Endometrium (tissue), 2 donors: ENCODE results near the gene ANO9.
"Not testable (repeated sequence)": the region's sequence is repeated elsewhere in the genome, so short reads cannot be mapped to it uniquely, and the experiment has no call there.

ENCODE experiments used
- FAIRE-seq: peaks from 2 replicates; lab custom pipeline; 2012; peaks lifted over from hg19 to GRCh38; lab: Jason Lieb, UNC
- donor health status: control.
- donor health status: control.

The ANO9 gene

GRCh38 chr11:452203-452744 lies 10.5 kb upstream of the ANO9 start:
- FAIRE-seq = no peak

- no peak for FAIRE-seq
Measured at GRCh38 chr11:451738-452137, 9.9 kb upstream of the ANO9 start.

GRCh38 chr11:450809-451451 lies 9.1 kb upstream of the ANO9 start:
- no peak for FAIRE-seq

- no peak for FAIRE-seq
Measured at GRCh38 chr11:449889-450808, 8.3 kb upstream of the ANO9 start, which contains the start of gene PTDSS2. Gene PTDSS2, plus strand, starts transcription at chr11:450279. Its CDS starts 177 bp downstream, at chr11:450456.

GRCh38 chr11:447923-448731 lies 6.3 kb upstream of the ANO9 start:
- no peak for FAIRE-seq

- FAIRE-seq = no peak
Measured at GRCh38 chr11:446891-447290, 5.1 kb upstream of the ANO9 start.

- FAIRE-seq = no peak
Measured at GRCh38 chr11:445765-446588, 4.2 kb upstream of the ANO9 start.

- FAIRE-seq = no peak
Measured at GRCh38 chr11:444396-445144, 2.8 kb upstream of the ANO9 start.

- no peak for FAIRE-seq
Measured at GRCh38 chr11:443542-444199, 1.9 kb upstream of the ANO9 start.

GRCh38 chr11:442611-443081 lies 835 bp upstream of the ANO9 start:
- FAIRE-seq = no peak

- no peak for FAIRE-seq
Measured at GRCh38 chr11:441043-441417, 781 bp downstream of the ANO9 start.

- no peak for FAIRE-seq
Measured at GRCh38 chr11:440065-441042, 1.5 kb downstream of the ANO9 start.

GRCh38 chr11:439315-440064 lies 2.3 kb downstream of the ANO9 start:
- no peak for FAIRE-seq

- no peak for FAIRE-seq
Measured at GRCh38 chr11:438101-438844, 3.5 kb downstream of the ANO9 start.

- FAIRE-seq = no peak
Measured at GRCh38 chr11:437228-437870, 4.5 kb downstream of the ANO9 start.

GRCh38 chr11:434999-435740 lies 6.6 kb downstream of the ANO9 start:
- not testable (repeated sequence) for FAIRE-seq
